Activated naive CD8-positive, alpha-beta T cell treated with anti-CD3 and anti-CD28 coated beads, Interleukin-2, amount 50 U/mL, for 24 hours (primary cell): Measurements from ENCODE around the gene INSM1.

Experiments
- ATAC-seq: fragments of 150-1000 bp; cut with Tn5 transposase; one replicate; pipeline ENCODE4 v1.10.0; 2021
- DNase-seq: peaks from one replicate; pipeline ENCODE4 v3.0.0; 2021
- H3K27ac Mint-ChIP-seq: one replicate; pipeline ENCODE4 v1.8.0; 2021; ENCODE audit warnings: mild to moderate bottlenecking, mixed read lengths
- H3K27me3 Mint-ChIP-seq: one replicate; pipeline ENCODE4 v1.8.0; 2021; ENCODE audit warnings: mixed read lengths
- H3K36me3 Mint-ChIP-seq: one replicate; pipeline ENCODE4 v1.8.0; 2021; ENCODE audit warnings: low read depth, mixed read lengths
- H3K4me1 Mint-ChIP-seq: one replicate; pipeline ENCODE4 v1.8.0; 2021; ENCODE audit warnings: mixed read lengths
- H3K4me3 Mint-ChIP-seq: one replicate; pipeline ENCODE4 v1.8.0; 2021; ENCODE audit warnings: mild to moderate bottlenecking, moderate library complexity, mixed read lengths
- H3K9me3 Mint-ChIP-seq: one replicate; pipeline ENCODE4 v1.8.0; 2021; ENCODE audit warnings: mixed read lengths

INSM1 gene

GRCh38 chr20:20412750-20413149 is 44.8 kb downstream of the INSM1 start:
- peak overlapping the region; percentile 88 for H3K27ac Mint-ChIP-seq
- peak overlapping the region; percentile 67 for H3K4me3 Mint-ChIP-seq
- H3K4me1 Mint-ChIP-seq = peaks cover 50% of the 10 kb centered on the region
- peaks cover 10% of the 10 kb centered on the region for H3K36me3 Mint-ChIP-seq
- no peaks in the 10 kb centered on the region for H3K27me3 Mint-ChIP-seq
- no peaks in the 10 kb centered on the region for H3K9me3 Mint-ChIP-seq
- DNase-seq = peak; percentile 33
- peak; percentile 87 for ATAC-seq

DNA sequence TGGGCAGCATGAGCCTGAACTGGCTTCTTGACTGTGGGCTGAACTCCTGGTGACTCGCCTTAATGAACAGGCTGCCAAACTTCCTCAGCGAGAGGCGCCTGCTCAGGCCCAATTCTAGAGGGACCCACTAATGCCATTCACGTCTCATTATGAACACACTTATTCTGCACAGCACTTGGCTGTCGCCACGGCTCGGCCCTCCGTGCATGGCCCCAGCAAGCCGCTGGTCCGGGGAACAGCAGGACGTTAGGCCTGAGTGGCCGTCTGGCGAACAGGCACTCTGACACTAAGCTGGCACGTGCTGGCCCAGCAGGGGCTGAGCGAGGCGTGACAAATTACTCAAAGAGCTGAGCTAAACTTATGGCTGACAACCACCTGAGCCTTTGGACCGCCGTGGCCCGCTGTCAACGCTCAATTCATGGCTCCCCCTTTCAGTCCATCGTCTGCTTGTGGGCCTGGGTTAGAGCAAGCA is 45.9 kb downstream of the INSM1 start:
- Mint-ChIP-seq H3K9me3 (no peaks in the 10 kb centered on the region), H3K27me3 (no peaks in the 10 kb centered on the region), H3K4me1 (peaks cover 57% of the 10 kb centered on the region), H3K36me3 (peaks cover 15% of the 10 kb centered on the region), H3K27ac (peak overlapping the region; percentile 88), H3K4me3 (no peak overlapping the region)
- ATAC-seq = no peak
- no peak for DNase-seq

- peaks cover 56% of the 10 kb centered on the region for H3K4me1 Mint-ChIP-seq
- peak overlapping the region; percentile 88 for H3K27ac Mint-ChIP-seq
These were observed 46.8 kb downstream of the INSM1 start for GRCh38 chr20:20414640-20415220.

GRCh38 chr20:20415321-20415720 is 47.4 kb downstream of the INSM1 start:
- peaks cover 14% of the 10 kb centered on the region for H3K36me3 Mint-ChIP-seq
- DNase-seq = no peak
- H3K9me3 Mint-ChIP-seq = no peaks in the 10 kb centered on the region
- peaks cover 56% of the 10 kb centered on the region for H3K4me1 Mint-ChIP-seq
- no peak for ATAC-seq
- H3K27me3 Mint-ChIP-seq = no peaks in the 10 kb centered on the region
- no peak overlapping the region for H3K4me3 Mint-ChIP-seq
- H3K27ac Mint-ChIP-seq = peak overlapping the region; percentile 88

More at GRCh38 chr20:20414640-20415220, 46.8 kb downstream of the INSM1 start:
- DNase-seq (no peak), ATAC-seq (no peak)
- no peaks in the 10 kb centered on the region for H3K27me3 Mint-ChIP-seq
- H3K9me3 Mint-ChIP-seq = no peaks in the 10 kb centered on the region
- peaks cover 14% of the 10 kb centered on the region for H3K36me3 Mint-ChIP-seq
- H3K4me3 Mint-ChIP-seq = no peak overlapping the region

GRCh38 chr20:20417876-20418676 is 50.2 kb downstream of the INSM1 start:
- Mint-ChIP-seq H3K36me3 (peaks cover 12% of the 10 kb centered on the region), H3K4me3 (no peak overlapping the region), H3K9me3 (no peaks in the 10 kb centered on the region), H3K27ac (peak overlapping the region; percentile 58), H3K4me1 (peaks cover 42% of the 10 kb centered on the region), H3K27me3 (no peaks in the 10 kb centered on the region)
- ATAC-seq = no peak
- DNase-seq = no peak
